HAP-1 (cell line): ENCODE measurements around the gene ENDOD1.
A peak's percentile ranks its signal among the peaks of the same experiment; 100 is the strongest.
"Not testable (repeated sequence)": the region's sequence is repeated elsewhere in the genome, so short reads cannot be mapped to it uniquely, and the experiment has no call there.

Source experiments
- DNase-seq, 2 experiments: peaks; one replicate each; pipeline ENCODE4 v3.0.0-alpha.2; 2016 to 2020; ENCODE audit warnings: low spot score in 2 of 2
- H3K27me3 ChIP-seq: fragments of 250-450 bp; sonication (Bioruptor Pico); 2 replicates; pipeline ENCODE4 v1.5.1; 2020; ENCODE audit warnings: low read depth, mild to moderate bottlenecking, moderate library complexity
- H3K36me3 ChIP-seq: fragments of 250-450 bp; sonication (Bioruptor Pico); replicated peaks from 2 replicates; pipeline ENCODE4 v1.5.1; 2020; ENCODE audit warnings: mild to moderate bottlenecking
- H3K4me1 ChIP-seq: fragments of 250-450 bp; sonication (Bioruptor Pico); 2 replicates; pipeline ENCODE4 v1.5.1; 2020; ENCODE audit warnings: mild to moderate bottlenecking
- H3K4me3 ChIP-seq: fragments of 250-450 bp; sonication (Bioruptor Pico); 2 replicates; pipeline ENCODE4 v1.5.1; 2020; ENCODE audit warnings: mild to moderate bottlenecking, moderate library complexity
- H3K9me3 ChIP-seq: fragments of 250-450 bp; sonication (Bioruptor Pico); 2 replicates; pipeline ENCODE4 v1.5.1; 2020; ENCODE audit warnings: mild to moderate bottlenecking, moderate library complexity
- in situ Hi-C: fragments of 300-500 bp; cut with MboI; formaldehyde crosslinking; loops from 3 replicates; pipeline ENCODE4 v1.14.3; 2020; ENCODE audit warnings: low sequenced_read_pairs, inconsistent platforms, mixed read lengths

The ENDOD1 gene

GRCh38 chr11:95101935-95102334 lies 12.3 kb downstream of the ENDOD1 start:
- H3K27me3 ChIP-seq = no peaks in the 10 kb centered on the region
- H3K4me1 ChIP-seq = no peaks in the 10 kb centered on the region
- in situ Hi-C loops = no loop called here
- no peak overlapping the region for H3K4me3 ChIP-seq
- no peak for DNase-seq
- H3K9me3 ChIP-seq = no peaks in the 10 kb centered on the region
- H3K36me3 ChIP-seq = no peaks in the 10 kb centered on the region

GRCh38 chr11:95102733-95103132 lies 13.1 kb downstream of the ENDOD1 start:
- Histone ChIP-seq H3K36me3 (no peaks in the 10 kb centered on the region), H3K9me3 (no peaks in the 10 kb centered on the region), H3K4me1 (no peaks in the 10 kb centered on the region), H3K4me3 (no peak overlapping the region), H3K27me3 (no peaks in the 10 kb centered on the region)
- DNase-seq = no peak
- in situ Hi-C loops = no loop called here

- H3K4me1 ChIP-seq = no peaks in the 10 kb centered on the region
- in situ Hi-C loops = no loop called here
- no peak for DNase-seq
- H3K36me3 ChIP-seq = no peaks in the 10 kb centered on the region
- H3K9me3 ChIP-seq = no peaks in the 10 kb centered on the region
- no peaks in the 10 kb centered on the region for H3K27me3 ChIP-seq
- H3K4me3 ChIP-seq = no peak overlapping the region
Observed at GRCh38 chr11:95103701-95104100, 14.1 kb downstream of the ENDOD1 start.

- Histone ChIP-seq H3K36me3 (no peaks in the 10 kb centered on the region), H3K27me3 (no peaks in the 10 kb centered on the region), H3K9me3 (no peaks in the 10 kb centered on the region), H3K4me1 (no peaks in the 10 kb centered on the region), H3K4me3 (no peak overlapping the region)
- in situ Hi-C loops = no loop called here
- no peak for DNase-seq
Observed at GRCh38 chr11:95104121-95104830, 14.6 kb downstream of the ENDOD1 start.

GRCh38 chr11:95104856-95105255 lies 15.2 kb downstream of the ENDOD1 start:
- in situ Hi-C loops = no loop called here
- H3K4me3 ChIP-seq = no peak overlapping the region
- no peaks in the 10 kb centered on the region for H3K4me1 ChIP-seq
- no peaks in the 10 kb centered on the region for H3K27me3 ChIP-seq
- no peak for DNase-seq
- no peaks in the 10 kb centered on the region for H3K9me3 ChIP-seq
- no peaks in the 10 kb centered on the region for H3K36me3 ChIP-seq

GRCh38 chr11:95108159-95108611 lies 18.5 kb downstream of the ENDOD1 start:
- Histone ChIP-seq H3K36me3 (no peaks in the 10 kb centered on the region), H3K4me1 (no peaks in the 10 kb centered on the region)

GRCh38 chr11:95108671-95109551 lies 19.3 kb downstream of the ENDOD1 start:
- no peaks in the 10 kb centered on the region for H3K4me1 ChIP-seq
- in situ Hi-C loops = no loop called here
- H3K4me3 ChIP-seq = no peak overlapping the region
- H3K9me3 ChIP-seq = no peaks in the 10 kb centered on the region
- H3K27me3 ChIP-seq = no peaks in the 10 kb centered on the region
- H3K36me3 ChIP-seq = no peaks in the 10 kb centered on the region
- DNase-seq = no peak

More at GRCh38 chr11:95108159-95108611, 18.5 kb downstream of the ENDOD1 start:
- no peak overlapping the region for H3K4me3 ChIP-seq
- no peak for DNase-seq
- no peaks in the 10 kb centered on the region for H3K9me3 ChIP-seq
- in situ Hi-C loops = no loop called here
- H3K27me3 ChIP-seq = no peaks in the 10 kb centered on the region

GRCh38 chr11:95111471-95111870 lies 21.8 kb downstream of the ENDOD1 start:
- DNase-seq, in situ Hi-C loops, H3K27me3 ChIP-seq, H3K9me3 ChIP-seq, H3K4me1 ChIP-seq, H3K36me3 ChIP-seq, H3K4me3 ChIP-seq: not testable (repeated sequence)

- DNase-seq = no peak
- Histone ChIP-seq H3K27me3 (no peaks in the 10 kb centered on the region), H3K9me3 (no peaks in the 10 kb centered on the region), H3K4me3 (no peak overlapping the region), H3K36me3 (no peaks in the 10 kb centered on the region), H3K4me1 (no peaks in the 10 kb centered on the region)
- in situ Hi-C loops = no loop called here
Observed at GRCh38 chr11:95111923-95112540, 22.4 kb downstream of the ENDOD1 start.

GRCh38 chr11:95115597-95115996 lies 26.0 kb downstream of the ENDOD1 start:
- H3K4me1 ChIP-seq = no peaks in the 10 kb centered on the region
- DNase-seq = no peak
- H3K4me3 ChIP-seq = no peak overlapping the region
- no peaks in the 10 kb centered on the region for H3K9me3 ChIP-seq
- in situ Hi-C loops = no loop called here
- H3K36me3 ChIP-seq = no peaks in the 10 kb centered on the region
- no peaks in the 10 kb centered on the region for H3K27me3 ChIP-seq

- in situ Hi-C loops = no loop called here
- Histone ChIP-seq H3K4me1 (no peaks in the 10 kb centered on the region), H3K27me3 (no peaks in the 10 kb centered on the region), H3K36me3 (no peaks in the 10 kb centered on the region), H3K9me3 (no peaks in the 10 kb centered on the region), H3K4me3 (no peak overlapping the region)
- DNase-seq = no peak
Observed at GRCh38 chr11:95119361-95120060, 29.9 kb downstream of the ENDOD1 start.

- no peaks in the 10 kb centered on the region for H3K27me3 ChIP-seq
- H3K36me3 ChIP-seq = no peaks in the 10 kb centered on the region
- peak in 1 of 2 experiments; percentile 11 for DNase-seq
- no peaks in the 10 kb centered on the region for H3K4me1 ChIP-seq
- in situ Hi-C loops = no loop called here
- no peaks in the 10 kb centered on the region for H3K9me3 ChIP-seq
- H3K4me3 ChIP-seq = no peak overlapping the region
Observed at GRCh38 chr11:95121698-95122097, 32.1 kb downstream of the ENDOD1 start.

GRCh38 chr11:95123556-95123955 lies 33.9 kb downstream of the ENDOD1 start:
- Histone ChIP-seq H3K36me3 (no peaks in the 10 kb centered on the region), H3K4me1 (no peaks in the 10 kb centered on the region), H3K27me3 (no peaks in the 10 kb centered on the region), H3K9me3 (no peaks in the 10 kb centered on the region), H3K4me3 (no peak overlapping the region)
- in situ Hi-C loops = no loop called here
- no peak for DNase-seq
